K562 (cell line): Measurements from ENCODE around the gene YBEY. TPM values are rescaled to one million over a fixed set of nuclear protein-coding genes. Genes with fewer than 3 reads are reported as not detected.

Source experiments
- ATAC-seq: fragments of 200-7000 bp; cut with Tn5 transposase; 3 replicates; pipeline ENCODE4 v1.9.1; 2020; ENCODE audit warnings: moderate library complexity
- Bru-seq: library from RNA; stranded (reverse); fragments of 400-500 nt; gene quantifications from one replicate; lab custom pipeline; 2021; lab: Mats Ljungman, UMichigan
- BruChase-seq, 2 experiments: library from RNA; stranded (reverse); fragments of 400-500 nt; gene quantifications; one replicate each; lab custom pipeline; 2021; lab: Mats Ljungman, UMichigan
- BruUV-seq: library from RNA; stranded (reverse); fragments of 400-500 nt; replicated peaks from 2 replicates; lab custom pipeline; 2021; lab: Mats Ljungman, UMichigan
- CTCF ChIA-PET: fragments of 300-600 bp; formaldehyde crosslinking; extraction: SDS; loops from one replicate; lab custom pipeline; 2021; ENCODE audit warnings: low intra/inter-chr PET ratio; lab: Yijun Ruan, JAX
- POLR2A ChIA-PET: fragments of 300-600, 350-650 bp; sonication (Branson Sonifier 250); formaldehyde crosslinking; extraction: SDS; loops from one replicate; lab custom pipeline; 2021; ENCODE audit warnings: antibody characterized with exemption, inconsistent platforms; lab: Yijun Ruan, JAX
- DNase-seq, 4 experiments: peaks; one replicate each; pipeline versions ENCODE4 v3.0.0 to v3.0.0-alpha.2; 2011 to 2018; ENCODE audit warnings: low spot score in 3 of 4, mixed read lengths in 3 of 4; ENCODE audit errors: extremely low read depth in 1 of 4
- FAIRE-seq: peaks from 2 replicates; lab custom pipeline; 2011; peaks lifted over from hg19 to GRCh38; lab: Jason Lieb, UNC
- H2AFZ ChIP-seq: 2 replicates; pipeline ENCODE4 v1.6.0; 2011; ENCODE audit warnings: low read depth, low read length, control low read depth, inconsistent platforms
- H3K27ac ChIP-seq: fragments of 200-600 bp; 3 replicates; pipeline ENCODE4 v1.8.0; 2011; ENCODE audit warnings: low read depth, mild to moderate bottlenecking, control low read depth, inconsistent platforms, low read length, moderate library complexity, mixed read lengths; ENCODE audit errors: extremely low read depth
- H3K27me3 ChIP-seq, 2 experiments: fragments of 300-600 bp in 1 of 2; 2 replicates in 1 of 2; 3 replicates in 1 of 2; pipeline versions ENCODE4 v1.6.0 to v1.8.0; 2011; ENCODE audit warnings: inconsistent platforms in 2 of 2, low read length in 2 of 2, mild to moderate bottlenecking in 1 of 2, mixed read lengths in 1 of 2, moderate library complexity in 1 of 2; ENCODE audit not compliant: control insufficient read depth in 2 of 2, insufficient read depth in 2 of 2
- H3K36me3 ChIP-seq: fragments of 300-600 bp; 3 replicates; pipeline ENCODE4 v1.8.0; 2011; ENCODE audit warnings: mild to moderate bottlenecking, low read length, inconsistent platforms; ENCODE audit not compliant: control insufficient read depth, insufficient read depth
- H3K4me1 ChIP-seq, 2 experiments: fragments of 200-600 bp in 1 of 2; replicated peaks in 1 of 2; 2 replicates in 1 of 2; 3 replicates in 1 of 2; pipeline versions ENCODE4 v1.5.1 to v1.8.0; 2011; ENCODE audit warnings: inconsistent platforms in 2 of 2, low read length in 2 of 2, mild to moderate bottlenecking in 1 of 2, mixed read lengths in 1 of 2, moderate library complexity in 1 of 2; ENCODE audit not compliant: control insufficient read depth in 2 of 2, insufficient read depth in 2 of 2
- H3K4me2 ChIP-seq: 2 replicates; pipeline ENCODE4 v1.6.1; 2011; ENCODE audit warnings: low read length, control low read depth, inconsistent platforms, mixed read lengths; ENCODE audit not compliant: insufficient read depth
- H3K4me3 ChIP-seq: fragments of 200-600 bp; sonication (generic), shearing (Covaris generic); 2 replicates; pipeline ENCODE4 v1.5.1; 2016; ENCODE audit warnings: control low read depth, inconsistent platforms
- H3K79me2 ChIP-seq: fragments of 200-600 bp; 3 replicates; pipeline ENCODE4 v1.8.0; 2011; ENCODE audit warnings: low read length, inconsistent platforms; ENCODE audit not compliant: control insufficient read depth, insufficient read depth
- H3K9ac ChIP-seq, 2 experiments: 2 replicates each; pipeline versions ENCODE4 v1.6.0 to v1.6.1; 2011; ENCODE audit warnings: low read depth in 2 of 2, low read length in 2 of 2, control low read depth in 1 of 2, inconsistent platforms in 1 of 2, mild to moderate bottlenecking in 1 of 2, mixed read lengths in 1 of 2; ENCODE audit not compliant: insufficient read depth in 1 of 2
- H3K9me1 ChIP-seq: one replicate; pipeline ENCODE4 v1.6.0; 2011; ENCODE audit warnings: inconsistent platforms, mild to moderate bottlenecking, low read length, moderate library complexity; ENCODE audit not compliant: control insufficient read depth, insufficient read depth
- H3K9me3 ChIP-seq: replicated peaks from 2 replicates; pipeline ENCODE4 v1.5.1; 2011; ENCODE audit warnings: low read depth, low read length, inconsistent platforms; ENCODE audit not compliant: control insufficient read depth, insufficient read depth
- H4K20me1 ChIP-seq: replicated peaks from 2 replicates; pipeline ENCODE4 v1.6.1; 2011; ENCODE audit warnings: low read length, inconsistent platforms, mixed read lengths; ENCODE audit not compliant: control insufficient read depth, insufficient read depth
- CHD2 ChIP-seq: IDR thresholded peaks from 2 replicates; pipeline ENCODE4 v1.6.1; 2011; ENCODE audit warnings: low read depth, low read length
- FIP1L1 ChIP-seq: fragments of 200-400 bp; formaldehyde crosslinking; IDR thresholded peaks from 2 replicates; pipeline ENCODE4 v1.6.1; 2018; ENCODE audit warnings: mild to moderate bottlenecking, low read depth, low read length; ENCODE audit not compliant: poor library complexity, severe bottlenecking
- HMBOX1 ChIP-seq: sonication (generic); IDR thresholded peaks from 2 replicates; pipeline ENCODE4 v1.6.1; 2016
- NCOA6 ChIP-seq: fragments of 450-650 bp; IDR thresholded peaks from 2 replicates; pipeline ENCODE4 v1.6.1; 2017; ENCODE audit warnings: mild to moderate bottlenecking
- POU5F1 ChIP-seq: fragments of 150-350 bp; IDR thresholded peaks from 2 replicates; pipeline ENCODE4 v1.6.1; 2014; ENCODE audit warnings: borderline replicate concordance, low read length, low read depth, mild to moderate bottlenecking; ENCODE audit not compliant: partially characterized antibody
- SMARCA4 ChIP-seq: fragments of 450-650 bp; IDR thresholded peaks from 2 replicates; pipeline ENCODE4 v1.6.1; 2016
- ZNF785 ChIP-seq: fragments of 250-450 bp; sonication (Bioruptor Pico); IDR thresholded peaks from 2 replicates; pipeline ENCODE4 v1.4.0; 2020; ENCODE audit warnings: mild to moderate bottlenecking
- ZSCAN32 ChIP-seq: fragments of 450-650 bp; formaldehyde crosslinking; IDR thresholded peaks from 2 replicates; pipeline ENCODE4 v1.4.0; 2020; ENCODE audit warnings: mild to moderate bottlenecking, moderate library complexity
- WGBS: fragments of 100-300 bp; shearing (Covaris generic); methylation state at CpG from one replicate; pipeline ENCODE4 v1.1.6; 2016; ENCODE audit warnings: low coverage, mixed read lengths; ENCODE audit not compliant: insufficient coverage; ENCODE audit errors: missing lambda C conversion rate; 5-methylcytosine and 5-hydroxymethylcytosine counted together
- in situ Hi-C: fragments of 300-500 bp; cut with MboI; formaldehyde crosslinking; loops from 4 replicates; pipeline ENCODE4 v1.15.0; 2018; ENCODE audit warnings: inconsistent platforms, mixed read lengths
- intact Hi-C: fragments of 100-400 bp; cut with micrococcal nuclease; formaldehyde crosslinking; loops from 2 replicates; pipeline ENCODE4 v1.14.2; 2022
- long read RNA-seq, 3 experiments: library from polyadenylated mRNA in 2 of 3; library from RNA in 1 of 3; unstranded in 2 of 3; stranded (forward) in 1 of 3; transcript quantifications; one replicate each; pipeline ENCODE4 v2.0.0, GENCODE V29; 2019 to 2022
- polyA minus RNA-seq, 3 experiments: library from RNA; depleted of rRNA, polyadenylated mRNA; stranded (reverse); fragments of >200 nt; gene quantifications; 2 replicates each; pipeline ENCODE4 v1.2.3, GENCODE V29; 2011
- polyA plus RNA-seq, 8 experiments: library from polyadenylated mRNA; depleted of rRNA in 4 of 8; stranded (reverse) in 5 of 8; unstranded in 3 of 8; fragments of >200 nt; fragmentation: Nextera tagmentation in 2 of 8; fragmentation: Illumina TruSeq in 1 of 8; extraction: Ambion mirVana in 2 of 8; extraction: Trizol in 1 of 8; gene quantifications; 2 replicates each; pipeline versions ENCODE4 v1.2.1 to v1.2.3, GENCODE V29; 2011 to 2014; ENCODE audit warnings: inconsistent platforms in 1 of 8, missing spikeins in 1 of 8
- total RNA-seq, 7 experiments: library from RNA; depleted of rRNA in 6 of 7; stranded (reverse); fragments of >200 nt in 6 of 7; fragmentation: Illumina TruSeq in 2 of 7; extraction: Trizol in 2 of 7; gene quantifications; 2 replicates each; pipeline versions ENCODE4 v1.2.1 to v1.2.3, GENCODE V29; 2011 to 2021; ENCODE audit warnings: low replicate concordance in 1 of 7

YBEY gene
- 18.6 and 19.3 TPM in 2 replicates for total RNA-seq (2011; cell fraction: chromatin; rRNA removed; ENCODE audit: low replicate concordance)
- total RNA-seq (2011; cell fraction: nucleolus; rRNA removed) = 15.7 and 16.2 TPM in 2 replicates
- total RNA-seq (2011; cell fraction: nucleoplasm; rRNA removed) = 18.8 and 20.2 TPM in 2 replicates
- 10.7 and 12.4 TPM in 2 replicates for total RNA-seq (2014; rRNA removed)
- 12.4 and 14.0 TPM in 2 replicates for total RNA-seq (2014; rRNA removed; fragmentation: Illumina TruSeq; extraction: Trizol)
- total RNA-seq (2015; rRNA removed; fragmentation: Illumina TruSeq; extraction: Trizol) = 14.3 and 15.6 TPM in 2 replicates
- total RNA-seq (2021) = 10.5 and 10.7 TPM in 2 replicates
- polyA plus RNA-seq (2011; rRNA removed) = 9.9 and 15.9 TPM in 2 replicates
- polyA plus RNA-seq (2011; cell fraction: cytosol; rRNA removed) = 8.1 and 10.3 TPM in 2 replicates
- polyA plus RNA-seq (2011; cell fraction: nucleus; rRNA removed) = 6.9 and 7.3 TPM in 2 replicates
- 13.9 and 16.0 TPM in 2 replicates for polyA plus RNA-seq (2012)
- polyA plus RNA-seq (2014; fragmentation: Illumina TruSeq; extraction: Trizol) = 14.1 and 14.7 TPM in 2 replicates
- 1 to 10 TPM; 6.4 to 9.4 TPM for polyA plus RNA-seq (2014; fragmentation: Nextera tagmentation; extraction: Ambion mirVana)
- 28.0 and 39.6 TPM in 2 replicates for polyA plus RNA-seq (2014; rRNA removed)
- 7.3 and 8.3 TPM in 2 replicates for polyA minus RNA-seq (2011; rRNA and poly(A)+ RNA removed)
- 2.5 and 5.2 TPM in 2 replicates for polyA minus RNA-seq (2011; cell fraction: cytosol; rRNA and poly(A)+ RNA removed)
- 4.6 and 6.9 TPM in 2 replicates for polyA minus RNA-seq (2011; cell fraction: nucleus; rRNA and poly(A)+ RNA removed)
- Bru-seq, nascent RNA = percentile 62 among the genes with signal in this experiment
- BruChase-seq, experiment 1, labeled RNA remaining after a 2-hour chase = percentile 56 among the genes with signal in this experiment
- BruChase-seq, experiment 2, labeled RNA remaining after a 6-hour chase = percentile 54 among the genes with signal in this experiment
- long read RNA-seq, experiment 1, transcript YBEY-206 (5 exons, 744 nt) = major isoform, 7 of 43 reads
- long read RNA-seq, experiment 1, partial matches to known transcripts = 21 of 43 reads
- long read RNA-seq, experiment 1, other reads (novel, unspliced or antisense) = 10 of 43 reads
- long read RNA-seq, experiment 2, transcript YBEY-206 (5 exons, 744 nt) = major isoform, 7 of 15 reads
- long read RNA-seq, experiment 2, partial matches to known transcripts = 3 of 15 reads
- long read RNA-seq, experiment 2, other reads (novel, unspliced or antisense) = 1 of 15 reads
- long read RNA-seq, experiment 3, transcript YBEY-206 (5 exons, 744 nt) = major isoform, 7 of 15 reads
- long read RNA-seq, experiment 3, partial matches to known transcripts = 3 of 15 reads
- long read RNA-seq, experiment 3, other reads (novel, unspliced or antisense) = 3 of 15 reads

- Histone ChIP-seq H3K27ac (peak within 1 kb of the TSS; percentile 94), H3K9me1 (peaks cover 3% of the 10 kb centered on the region), H3K4me1 (peaks cover 18 to 23% of the 10 kb centered on the region in 2 experiments), H2AFZ (peak within 1 kb of the TSS; percentile 86), H3K9me3 (peaks cover 11% of the 10 kb centered on the region; the same call in 1 of the 2 replicates), H3K27me3 (no peaks in the 10 kb centered on the region), H3K4me2 (peak within 1 kb of the TSS; percentile 93), H3K9ac (peak within 1 kb of the TSS; percentile 94 to 97), H3K79me2 (peaks cover 62% of the 10 kb centered on the region), H3K4me3 (peak within 1 kb of the TSS; percentile 74), H3K36me3 (peaks cover 42% of the 10 kb centered on the region), H4K20me1 (0 out of 2 replicates have a peak, but pooled peaks cover 2% of the 10 kb centered on the region)
- ATAC-seq (peak; percentile 97), DNase-seq (peak; percentile 95 to 97 (median 96)), FAIRE-seq (peak; percentile 86)
- TSS peak; percentile 57 for BruUV-seq
- POLR2A ChIA-PET = interaction anchor here (0.8 to 2.5 kb wide), 6 partner anchors 10 to 39 kb away, joined by 3 to 6 read pairs (median 3); no protein-coding TSS in a partner anchor
- WGBS = under 1% methylated on average over 81 of the region's 105 CpGs
- in situ Hi-C loops (no loop called here), intact Hi-C loops (loop anchor here (1.0 to 10.0 kb wide), 3 partner anchors 38 to 171 kb away; partner anchors contain the start of genes DIP2A and PCNT)
- CTCF ChIA-PET = interaction anchor here (0.7 to 1.6 kb wide), 2 partner anchors 139 to 187 kb away, joined by 3 to 9 read pairs; no protein-coding TSS in a partner anchor
- peak; percentile 89 for TF ChIP-seq CHD2
- no peak for TF ChIP-seq ZSCAN32 (CRISPR knock-in tag)
- TF ChIP-seq ZNF785 (CRISPR knock-in tag) = no peak
- no peak for TF ChIP-seq POU5F1
- TF ChIP-seq FIP1L1 = peak; percentile 94
- TF ChIP-seq HMBOX1 = no peak
- no peak for TF ChIP-seq NCOA6
- TF ChIP-seq SMARCA4 = no peak
These were observed at the start of gene YBEY for GRCh38 chr21:46285761-46286647. YBEY (plus strand) TSS chr21:46286342; CDS start chr21:46286914, 572 bp downstream.
